ENCODE measurements around the gene CPSF4L.
A peak's percentile ranks its signal among the peaks of the same experiment; 100 is the strongest.

The CPSF4L gene

DNA sequence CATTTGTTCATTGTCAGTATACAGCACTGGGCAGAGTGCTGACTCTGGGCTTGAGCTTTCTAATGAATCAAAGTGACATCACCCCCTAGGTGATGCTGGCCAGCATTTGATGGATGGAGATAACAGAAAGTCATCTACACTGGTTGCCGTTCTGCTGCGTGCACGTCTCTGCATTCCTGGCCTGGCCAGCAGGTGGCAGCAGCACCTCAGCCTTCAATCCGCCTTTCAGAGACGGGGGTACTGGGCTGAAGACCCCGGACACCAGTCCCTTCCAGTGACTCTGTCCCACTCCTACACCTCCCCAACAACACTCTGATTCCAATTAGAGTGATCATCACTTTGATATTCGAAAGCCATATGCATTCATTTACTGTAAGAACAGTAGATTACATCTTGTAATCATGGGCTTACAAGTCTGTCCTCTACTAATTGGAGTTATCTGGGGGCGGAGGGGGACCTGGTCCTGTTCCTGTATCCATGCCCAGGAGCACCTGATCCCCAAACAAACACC is 6.0 kb downstream of the CPSF4L start:
- H3K36me3 ChIP-seq (ENCODE audit: control insufficient read depth in 2 of 2, insufficient read depth in 1 of 2, low read length in 2 of 2), result no peaks in the 10 kb centered on the region
- no peak overlapping the region for H3K4me3 ChIP-seq (ENCODE audit: low read depth, low read length)
- ChIA-PET POLR2A (interaction anchor here (0.7 to 2.5 kb wide), 5 partner anchors 23 to 586 kb away, joined by 3 to 8 read pairs (median 4); a partner anchor contains a TSS), CTCF (interaction anchor here (0.6 to 13.4 kb wide), 51 partner anchors 10 to 1012 kb away, joined by 3 to 315 read pairs (median 4); partner anchors contain the start of genes CDC42EP4 and COG1)
- H3K27ac ChIP-seq (ENCODE audit: extremely low read depth, low read depth, low read length), result no peak overlapping the region
- H3K4me1 ChIP-seq (ENCODE audit: control insufficient read depth, insufficient read depth, low read length), result no peaks in the 10 kb centered on the region
- no peaks in the 10 kb centered on the region for H3K9me3 ChIP-seq (ENCODE audit: control insufficient read depth, insufficient read depth, low read depth, low read length)
- TF ChIP-seq, protein P1, sequence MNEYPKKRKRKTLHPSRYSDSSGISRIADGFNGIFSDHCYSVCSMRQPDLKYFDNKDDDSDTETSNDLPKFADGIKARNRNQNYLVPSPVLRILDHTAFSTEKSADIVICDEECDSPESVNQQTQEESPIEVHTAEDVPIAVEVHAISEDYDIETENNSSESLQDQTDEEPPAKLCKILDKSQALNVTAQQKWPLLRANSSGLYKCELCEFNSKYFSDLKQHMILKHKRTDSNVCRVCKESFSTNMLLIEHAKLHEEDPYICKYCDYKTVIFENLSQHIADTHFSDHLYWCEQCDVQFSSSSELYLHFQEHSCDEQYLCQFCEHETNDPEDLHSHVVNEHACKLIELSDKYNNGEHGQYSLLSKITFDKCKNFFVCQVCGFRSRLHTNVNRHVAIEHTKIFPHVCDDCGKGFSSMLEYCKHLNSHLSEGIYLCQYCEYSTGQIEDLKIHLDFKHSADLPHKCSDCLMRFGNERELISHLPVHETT (tag by site-specific recombination; IDR thresholded peaks at IDR 0.05), result peak; percentile 41; the same call in 1 of the 2 replicates
- no peak for TF ChIP-seq ZNF768 (tag by site-specific recombination; IDR thresholded peaks at IDR 0.05)
- peak; percentile 72; the same call in 1 of the 2 replicates for TF ChIP-seq ZNF2 (tag by site-specific recombination; IDR thresholded peaks at IDR 0.05)
- TF ChIP-seq ZNF16 (tag by site-specific recombination; IDR thresholded peaks at IDR 0.05; ENCODE audit: low read depth), result no peak
- TF ChIP-seq, protein P2, sequence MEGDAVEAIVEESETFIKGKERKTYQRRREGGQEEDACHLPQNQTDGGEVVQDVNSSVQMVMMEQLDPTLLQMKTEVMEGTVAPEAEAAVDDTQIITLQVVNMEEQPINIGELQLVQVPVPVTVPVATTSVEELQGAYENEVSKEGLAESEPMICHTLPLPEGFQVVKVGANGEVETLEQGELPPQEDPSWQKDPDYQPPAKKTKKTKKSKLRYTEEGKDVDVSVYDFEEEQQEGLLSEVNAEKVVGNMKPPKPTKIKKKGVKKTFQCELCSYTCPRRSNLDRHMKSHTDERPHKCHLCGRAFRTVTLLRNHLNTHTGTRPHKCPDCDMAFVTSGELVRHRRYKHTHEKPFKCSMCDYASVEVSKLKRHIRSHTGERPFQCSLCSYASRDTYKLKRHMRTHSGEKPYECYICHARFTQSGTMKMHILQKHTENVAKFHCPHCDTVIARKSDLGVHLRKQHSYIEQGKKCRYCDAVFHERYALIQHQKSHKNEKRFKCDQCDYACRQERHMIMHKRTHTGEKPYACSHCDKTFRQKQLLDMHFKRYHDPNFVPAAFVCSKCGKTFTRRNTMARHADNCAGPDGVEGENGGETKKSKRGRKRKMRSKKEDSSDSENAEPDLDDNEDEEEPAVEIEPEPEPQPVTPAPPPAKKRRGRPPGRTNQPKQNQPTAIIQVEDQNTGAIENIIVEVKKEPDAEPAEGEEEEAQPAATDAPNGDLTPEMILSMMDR (tag by site-specific recombination; IDR thresholded peaks at IDR 0.05), result peak; percentile 90
- TF ChIP-seq ZNF660 (tag by site-specific recombination; IDR thresholded peaks at IDR 0.05), result peak; percentile 81; the same call in 1 of the 2 replicates
- peak; percentile 88 for TF ChIP-seq ATF2 (tag by site-specific recombination; IDR thresholded peaks at IDR 0.05; ENCODE audit: low read depth)
- peak; percentile 74 for TF ChIP-seq SCRT2 (tag by site-specific recombination; IDR thresholded peaks at IDR 0.05)
- TF ChIP-seq ZNF626 (tag by site-specific recombination; IDR thresholded peaks at IDR 0.05), result no peak
- TF ChIP-seq, protein P3, sequence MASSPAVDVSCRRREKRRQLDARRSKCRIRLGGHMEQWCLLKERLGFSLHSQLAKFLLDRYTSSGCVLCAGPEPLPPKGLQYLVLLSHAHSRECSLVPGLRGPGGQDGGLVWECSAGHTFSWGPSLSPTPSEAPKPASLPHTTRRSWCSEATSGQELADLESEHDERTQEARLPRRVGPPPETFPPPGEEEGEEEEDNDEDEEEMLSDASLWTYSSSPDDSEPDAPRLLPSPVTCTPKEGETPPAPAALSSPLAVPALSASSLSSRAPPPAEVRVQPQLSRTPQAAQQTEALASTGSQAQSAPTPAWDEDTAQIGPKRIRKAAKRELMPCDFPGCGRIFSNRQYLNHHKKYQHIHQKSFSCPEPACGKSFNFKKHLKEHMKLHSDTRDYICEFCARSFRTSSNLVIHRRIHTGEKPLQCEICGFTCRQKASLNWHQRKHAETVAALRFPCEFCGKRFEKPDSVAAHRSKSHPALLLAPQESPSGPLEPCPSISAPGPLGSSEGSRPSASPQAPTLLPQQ (tag by site-specific recombination; IDR thresholded peaks at IDR 0.05), result no peak
- TF ChIP-seq TCF7L2 (IDR thresholded peaks at IDR 0.05; ENCODE audit: borderline replicate concordance, low read depth, low read length), result no peak
- TF ChIP-seq, protein P4, sequence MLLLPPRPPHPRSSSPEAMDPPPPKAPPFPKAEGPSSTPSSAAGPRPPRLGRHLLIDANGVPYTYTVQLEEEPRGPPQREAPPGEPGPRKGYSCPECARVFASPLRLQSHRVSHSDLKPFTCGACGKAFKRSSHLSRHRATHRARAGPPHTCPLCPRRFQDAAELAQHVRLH (tag by site-specific recombination; IDR thresholded peaks at IDR 0.05), result no peak
- no peak for TF ChIP-seq ZNF302 (tag by site-specific recombination; IDR thresholded peaks at IDR 0.05; ENCODE audit: low read depth)
- TF ChIP-seq ZNF239 (tag by site-specific recombination; IDR thresholded peaks at IDR 0.05), result no peak
- no peak; the same call in 1 of the 2 replicates for TF ChIP-seq ZFP37 (tag by site-specific recombination; IDR thresholded peaks at IDR 0.05)
- TF ChIP-seq GLIS1 (tag by site-specific recombination; IDR thresholded peaks at IDR 0.05), result no peak
- TF ChIP-seq, protein P5, sequence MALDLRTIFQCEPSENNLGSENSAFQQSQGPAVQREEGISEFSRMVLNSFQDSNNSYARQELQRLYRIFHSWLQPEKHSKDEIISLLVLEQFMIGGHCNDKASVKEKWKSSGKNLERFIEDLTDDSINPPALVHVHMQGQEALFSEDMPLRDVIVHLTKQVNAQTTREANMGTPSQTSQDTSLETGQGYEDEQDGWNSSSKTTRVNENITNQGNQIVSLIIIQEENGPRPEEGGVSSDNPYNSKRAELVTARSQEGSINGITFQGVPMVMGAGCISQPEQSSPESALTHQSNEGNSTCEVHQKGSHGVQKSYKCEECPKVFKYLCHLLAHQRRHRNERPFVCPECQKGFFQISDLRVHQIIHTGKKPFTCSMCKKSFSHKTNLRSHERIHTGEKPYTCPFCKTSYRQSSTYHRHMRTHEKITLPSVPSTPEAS (tag by site-specific recombination; IDR thresholded peaks at IDR 0.05), result no peak
- TF ChIP-seq AEBP2 (tag by site-specific recombination; IDR thresholded peaks at IDR 0.05; ENCODE audit: borderline replicate concordance), result no peak
- no peak for TF ChIP-seq BCL11B (tag by site-specific recombination; IDR thresholded peaks at IDR 0.05; ENCODE audit: low read depth)
- TF ChIP-seq ZNF785 (tag by site-specific recombination; IDR thresholded peaks at IDR 0.05), result no peak
- TF ChIP-seq ZBTB17 (tag by site-specific recombination; IDR thresholded peaks at IDR 0.05), result peak; percentile 80
- TF ChIP-seq ZFHX2 (tag by site-specific recombination; conservative IDR thresholded peaks at IDR 0.05), result 0 out of 2 replicates have a peak, but pooled peaks have one; percentile 36
- TF ChIP-seq SP3 (tag by site-specific recombination; IDR thresholded peaks at IDR 0.05), result no peak
- peak; percentile 74 for TF ChIP-seq REST (tag by site-specific recombination; IDR thresholded peaks at IDR 0.05)
- no peak for TF ChIP-seq ZNF791 (tag by site-specific recombination; IDR thresholded peaks at IDR 0.05)
